Amniotic epithelial cell (primary cell): ENCODE results near the gene LRRFIP2.

Experiments
- DNase-seq: peaks from one replicate; pipeline ENCODE4 v3.0.0-alpha.2; 2010; ENCODE audit warnings: low read depth

LRRFIP2 gene

DNA sequence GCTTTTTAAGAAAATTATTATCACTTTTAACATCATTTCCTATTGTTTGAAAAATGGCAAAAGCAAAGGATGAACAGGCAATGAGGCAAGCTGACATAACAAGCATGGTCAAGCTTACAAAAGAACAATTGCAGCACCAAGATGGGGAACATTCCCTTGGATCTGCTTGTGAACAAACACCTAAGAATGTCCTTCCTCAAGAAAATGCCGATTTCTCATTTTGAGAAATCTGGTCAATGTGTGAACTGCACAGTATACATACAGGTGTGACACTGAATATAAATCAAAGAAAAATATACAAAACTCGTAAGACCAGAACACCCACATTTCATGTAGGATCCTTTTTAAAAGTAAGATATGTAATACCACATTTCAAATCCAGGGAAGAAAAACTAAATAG is 58.9 kb downstream of the LRRFIP2 start:
- DNase-seq = peak; percentile 81

- DNase-seq = peak; percentile 92
These were observed 59.9 kb downstream of the LRRFIP2 start for GRCh38 chr3:37114251-37115145.

- DNase-seq = no peak
These were observed 61.4 kb downstream of the LRRFIP2 start for GRCh38 chr3:37112987-37113386.

DNA sequence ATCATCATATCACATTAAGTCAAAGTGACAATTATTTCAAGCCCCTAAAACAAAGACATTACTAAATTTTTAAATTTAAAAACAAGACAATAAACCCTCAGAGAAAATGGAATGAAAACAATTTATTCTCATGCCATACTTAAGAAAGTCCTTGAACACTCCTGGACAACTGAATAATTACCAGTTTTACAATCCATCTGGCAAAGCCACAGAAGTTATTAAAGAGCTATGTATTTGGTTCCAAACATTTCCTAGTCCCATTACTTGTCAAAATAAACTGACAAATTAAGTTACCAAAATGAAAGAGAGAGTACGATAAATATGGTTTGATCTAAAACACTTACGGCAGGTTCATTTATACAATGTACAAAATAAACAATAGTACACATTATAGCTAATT is 63.2 kb downstream of the LRRFIP2 start:
- DNase-seq = no peak

DNA sequence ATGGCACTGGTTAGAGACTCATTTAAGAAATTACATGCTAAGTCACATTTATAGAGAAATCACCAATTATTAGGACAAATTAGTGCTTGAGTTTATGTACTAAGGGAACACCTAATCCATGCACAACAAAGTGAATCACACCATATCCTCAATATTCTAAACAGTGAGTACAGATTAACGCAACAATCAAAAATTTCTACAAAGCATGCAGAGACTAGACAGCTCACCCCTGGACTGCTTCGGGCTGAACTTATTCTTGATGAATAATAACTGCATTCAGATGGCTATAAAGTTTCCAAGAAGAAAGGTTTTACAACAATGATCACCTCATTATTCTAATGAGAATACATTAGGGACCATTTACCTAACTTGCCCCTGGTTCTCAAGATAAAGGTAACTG is 66.5 kb downstream of the LRRFIP2 start:
- DNase-seq = peak; percentile 21

DNA sequence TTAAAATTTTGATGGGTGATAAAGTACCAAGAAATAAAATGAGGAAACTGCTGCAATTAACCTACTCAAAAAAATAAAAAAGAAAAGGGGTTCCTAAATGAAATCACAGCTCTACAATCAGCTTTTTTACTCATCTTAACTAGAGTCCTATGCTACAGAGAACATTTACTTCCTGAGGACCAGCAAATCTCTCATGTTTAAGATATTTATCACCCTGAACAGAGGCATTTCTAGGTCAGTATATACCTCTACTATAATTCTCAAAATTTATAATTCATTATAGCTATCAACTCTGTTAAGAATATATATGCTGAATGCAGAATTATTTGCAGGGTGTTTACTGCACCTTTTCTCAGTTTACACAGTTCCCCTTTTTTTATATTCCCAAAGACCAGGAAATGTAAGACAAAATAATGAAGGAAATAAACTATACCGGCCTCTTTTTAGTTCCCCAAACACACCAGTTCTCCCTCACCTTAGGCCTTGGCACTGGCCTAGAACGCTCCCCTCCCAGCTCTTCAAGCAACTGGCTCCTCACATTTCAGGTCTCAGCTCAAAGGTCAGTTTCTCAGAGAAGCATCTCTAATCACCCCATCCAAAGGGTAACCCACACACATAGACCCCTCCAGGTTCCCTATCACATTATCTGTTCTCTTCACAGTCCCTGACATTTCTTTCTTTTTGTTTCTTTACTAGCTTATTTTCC is 71.1 kb downstream of the LRRFIP2 start:
- DNase-seq = no peak

GRCh38 chr3:37100411-37100810 is 74.0 kb downstream of the LRRFIP2 start:
- DNase-seq = no peak

DNA sequence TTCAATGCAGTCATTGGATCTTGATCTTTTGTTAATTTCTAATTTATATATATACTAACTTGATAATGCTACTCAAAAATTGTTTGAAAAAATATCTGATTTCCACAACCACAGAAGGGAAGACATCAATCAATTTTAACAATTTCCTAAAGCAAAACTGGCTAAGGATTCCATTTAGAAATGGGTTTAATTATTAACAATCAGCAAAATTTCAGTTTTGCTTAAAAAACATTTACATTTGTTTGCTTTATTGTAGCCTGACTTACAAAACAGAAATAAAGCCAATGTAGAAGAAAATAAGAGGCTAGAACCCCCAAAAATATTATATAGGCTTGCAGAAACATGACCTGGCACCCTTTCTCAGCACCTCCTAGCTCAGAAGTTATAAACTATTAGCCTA is 74.9 kb downstream of the LRRFIP2 start:
- DNase-seq = no peak

- DNase-seq = no peak
These were observed 75.5 kb downstream of the LRRFIP2 start for GRCh38 chr3:37098884-37099283.

- DNase-seq = no peak
These were observed 76.6 kb downstream of the LRRFIP2 start for GRCh38 chr3:37097776-37098175.

DNA sequence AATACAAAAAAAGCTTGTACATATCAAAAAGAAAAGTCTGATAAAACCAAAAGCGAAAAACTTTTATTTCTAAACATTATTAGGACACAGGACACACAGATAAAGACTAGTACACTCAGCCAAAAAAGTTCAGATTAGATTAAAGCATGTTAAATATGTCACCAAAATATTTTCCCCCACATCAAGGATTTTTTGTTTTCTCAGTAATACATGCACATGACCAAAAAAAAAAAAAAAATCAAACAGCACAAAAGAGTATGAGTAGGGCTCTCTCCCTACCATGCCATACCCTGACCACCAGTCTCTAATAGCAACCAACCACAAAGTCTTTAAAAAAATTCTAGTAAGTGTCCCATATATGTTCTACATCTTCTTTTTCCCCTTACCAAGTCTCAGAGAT is 77.4 kb downstream of the LRRFIP2 start:
- DNase-seq = peak; percentile 15

DNA sequence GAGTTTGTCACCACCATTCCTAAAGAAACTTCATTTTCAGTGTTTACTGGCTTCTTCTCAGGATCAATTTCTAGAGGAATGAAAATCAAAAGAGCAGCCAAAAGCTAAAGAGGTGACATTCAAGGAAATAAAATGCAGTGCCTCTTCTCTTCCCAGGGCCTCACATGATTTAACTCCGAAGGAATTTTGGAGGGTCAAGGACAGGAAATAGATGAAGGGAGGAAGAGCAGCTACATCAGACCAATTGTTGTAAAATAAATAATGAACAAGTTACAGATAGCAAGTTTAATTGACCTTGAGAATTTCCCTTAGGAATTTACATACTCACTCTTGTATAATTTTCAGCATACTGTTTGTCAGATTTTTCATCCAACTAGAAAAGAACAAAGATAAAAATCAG is 78.1 kb downstream of the LRRFIP2 start:
- DNase-seq = peak; percentile 60

GRCh38 chr3:37094636-37095035 is 79.7 kb downstream of the LRRFIP2 start:
- DNase-seq = no peak

DNA sequence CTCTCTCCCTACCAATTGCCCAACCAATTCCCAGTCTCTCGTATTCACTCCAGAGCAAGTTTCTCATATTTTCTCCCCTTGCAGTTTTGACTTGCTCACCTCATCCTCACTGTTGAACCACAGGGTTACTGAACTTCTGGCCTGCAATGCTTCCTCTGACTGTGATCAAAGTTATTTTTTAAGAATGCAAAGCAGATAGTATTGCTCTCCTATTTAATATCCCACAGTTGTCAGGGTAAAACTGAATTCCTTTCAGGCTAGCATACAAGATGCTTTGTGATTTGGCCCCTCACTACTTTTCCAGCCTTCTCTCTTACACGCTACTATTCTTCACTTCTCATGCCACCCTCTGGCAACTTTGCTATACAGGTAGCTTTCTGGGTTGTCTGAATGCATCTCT is 80.9 kb downstream of the LRRFIP2 start:
- DNase-seq = peak; percentile 30

DNA sequence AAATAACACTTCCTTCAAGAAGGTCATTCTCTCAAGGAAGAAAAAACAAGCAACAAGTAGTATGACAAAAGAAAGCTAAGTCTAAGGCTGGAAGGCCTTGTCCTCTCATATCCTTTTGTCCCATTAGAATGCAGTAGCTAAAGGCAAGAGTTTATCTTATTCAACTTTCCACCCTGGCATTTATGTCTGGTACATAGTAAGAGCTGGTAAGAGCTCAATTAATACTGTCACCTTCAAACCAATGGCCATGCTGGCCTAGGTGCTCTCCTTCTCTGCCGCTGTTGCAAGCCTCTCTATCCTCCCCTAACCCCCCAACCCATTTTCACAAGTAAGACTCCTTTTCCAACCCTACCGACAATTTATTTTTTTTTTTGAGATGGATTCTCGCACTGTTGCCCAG is 81.9 kb downstream of the LRRFIP2 start:
- no peak for DNase-seq

GRCh38 chr3:37087870-37088269 is 86.5 kb downstream of the LRRFIP2 start:
- no peak for DNase-seq

- peak; percentile 21 for DNase-seq
These were observed 87.5 kb downstream of the LRRFIP2 start for GRCh38 chr3:37086918-37087317.

- DNase-seq = no peak
These were observed 92.1 kb downstream of the LRRFIP2 start for GRCh38 chr3:37082317-37082716.

DNA sequence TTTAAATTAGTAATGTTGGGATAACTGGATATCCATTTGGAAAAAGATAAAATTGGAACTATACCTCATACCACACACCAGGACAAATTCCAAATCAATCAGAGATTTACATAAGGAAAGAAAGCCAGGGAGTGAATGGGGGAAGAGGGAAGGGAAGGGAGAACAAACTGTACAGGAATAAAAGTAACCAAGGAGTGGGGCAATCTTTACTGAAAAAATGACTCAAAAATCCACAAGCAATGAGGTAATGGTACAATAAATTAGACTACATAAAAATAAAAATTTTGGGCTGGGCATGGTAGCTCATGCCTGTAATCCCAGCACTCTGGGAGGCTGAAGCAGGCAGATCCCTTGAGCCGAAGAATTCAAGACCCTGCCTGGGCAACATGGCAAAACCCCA is 98.4 kb downstream of the LRRFIP2 start:
- peak; percentile 46 for DNase-seq

DNA sequence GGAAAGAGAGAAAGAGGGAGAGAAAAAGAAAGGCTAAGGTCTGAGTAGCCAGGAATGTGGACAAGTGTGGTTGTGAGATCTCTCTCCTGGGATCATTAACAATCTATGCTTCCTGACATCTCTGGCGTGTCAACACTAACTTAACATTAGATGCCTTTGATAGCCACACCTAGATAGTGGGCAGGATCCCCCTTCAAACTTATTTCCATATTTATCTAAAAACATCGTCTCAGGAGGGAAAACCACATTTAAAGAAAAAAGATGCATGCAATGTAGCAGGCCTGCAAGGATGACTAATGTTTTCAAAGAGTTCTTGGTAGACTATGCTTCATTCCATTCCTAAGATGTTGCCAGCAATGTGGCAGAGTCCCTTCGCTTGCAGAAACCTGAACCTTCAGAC is 100.2 kb downstream of the LRRFIP2 start:
- peak; percentile 74 for DNase-seq

GRCh38 chr3:37072892-37073291 is 101.5 kb downstream of the LRRFIP2 start:
- DNase-seq = peak; percentile 48

GRCh38 chr3:37071921-37072320 is 102.5 kb downstream of the LRRFIP2 start:
- DNase-seq = peak; percentile 67

- DNase-seq = no peak
These were observed 106.4 kb downstream of the LRRFIP2 start for GRCh38 chr3:37068031-37068430.
